Non-pigmented ciliary epithelial cell (primary cell): Measurements from ENCODE around the gene CDX2.
"Not testable (repeated sequence)": the region's sequence is repeated elsewhere in the genome, so short reads cannot be mapped to it uniquely, and the experiment has no call there.

Experiments
- DNase-seq: peaks from one replicate; pipeline ENCODE4 v3.0.0-alpha.2; 2010; ENCODE audit warnings: low read depth

The CDX2 gene

GRCh38 chr13:27964741-27965323 lies 4.3 kb downstream of the CDX2 start:
- no peak for DNase-seq

GRCh38 chr13:27964206-27964605 lies 4.9 kb downstream of the CDX2 start:
- not testable (repeated sequence) for DNase-seq

- no peak for DNase-seq
Observed at GRCh38 chr13:27963491-27963890, 5.6 kb downstream of the CDX2 start.

GRCh38 chr13:27962982-27963381 lies 6.1 kb downstream of the CDX2 start:
- no peak for DNase-seq

- DNase-seq, result no peak
Observed at GRCh38 chr13:27962128-27962841, 6.8 kb downstream of the CDX2 start.

GRCh38 chr13:27961227-27962085 lies 7.7 kb downstream of the CDX2 start:
- no peak for DNase-seq

GRCh38 chr13:27960362-27961226 lies 8.5 kb downstream of the CDX2 start:
- no peak for DNase-seq

GRCh38 chr13:27959976-27960361 lies 9.1 kb downstream of the CDX2 start:
- DNase-seq, result no peak

- no peak for DNase-seq
Observed at GRCh38 chr13:27956576-27957300, 12.4 kb downstream of the CDX2 start.

GRCh38 chr13:27955014-27955591 lies 14.0 kb downstream of the CDX2 start:
- no peak for DNase-seq

GRCh38 chr13:27954406-27954851 lies 14.7 kb downstream of the CDX2 start:
- DNase-seq, result no peak

- no peak for DNase-seq
Observed at GRCh38 chr13:27953676-27954405, 15.3 kb downstream of the CDX2 start.

GRCh38 chr13:27952876-27953675 lies 16.0 kb downstream of the CDX2 start:
- no peak for DNase-seq

GRCh38 chr13:27942972-27943371 lies 26.1 kb downstream of the CDX2 start:
- DNase-seq, result no peak

GRCh38 chr13:27933580-27934328 lies 35.4 kb downstream of the CDX2 start:
- DNase-seq, result no peak

- DNase-seq, result no peak
Observed at GRCh38 chr13:27933118-27933517, 36.0 kb downstream of the CDX2 start.

GRCh38 chr13:27929868-27930267 lies 39.2 kb downstream of the CDX2 start:
- no peak for DNase-seq
